ENCODE results near the gene FAM89B. TPM values are rescaled to one million over a fixed set of nuclear protein-coding genes. Genes with fewer than 3 reads are reported as not detected.

The FAM89B gene
- total and polyA plus RNA-seq, 4 donors = 49.5 to 83.4 (median 65.9) TPM

- intact Hi-C loops (cut with DNase I) = no loop called here
- 68 to 74% methylated on average over 3 of the region's 3 CpGs for WGBS, 2 donors
- no peak overlapping the region for H3K27ac ChIP-seq (ENCODE audit: low read depth in 1 of 2, low read length in 2 of 2)
- H3K27me3 ChIP-seq (ENCODE audit: control insufficient read depth in 1 of 2, insufficient read depth in 2 of 2, low read length in 1 of 2) = no peaks in the 10 kb centered on the region
- DNase-seq (no peak), ATAC-seq (ENCODE audit: low FRiP score) (no peak)
- H3K4me1 ChIP-seq (ENCODE audit: control insufficient read depth in 1 of 2, insufficient read depth in 2 of 2, low read length in 2 of 2) = no peaks in the 10 kb centered on the region
- H3K9me3 ChIP-seq (ENCODE audit: control insufficient read depth, low read length) = no peaks in the 10 kb centered on the region
- H3K36me3 ChIP-seq (ENCODE audit: control insufficient read depth in 1 of 2, insufficient read depth in 2 of 2, low read length in 1 of 2) = peaks cover 0 to 2% of the 10 kb centered on the region in 2 donors
- no peak overlapping the region for H3K4me3 ChIP-seq (ENCODE audit: low read length in 2 of 2)
Observed at GRCh38 chr11:65595131-65595530, 22.8 kb downstream of the FAM89B start.

GRCh38 chr11:65595543-65596281 lies 23.4 kb downstream of the FAM89B start, which contains the start of gene KCNK7:
Gene KCNK7 (minus strand): TSS chr11:65595800. CDS start chr11:65595772, 28 bp downstream.
- Histone ChIP-seq H3K4me3 (ENCODE audit: low read length in 2 of 2) (no peak within 1 kb of the TSS), H3K9me3 (ENCODE audit: control insufficient read depth, low read length) (no peaks in the 10 kb centered on the region), H3K36me3 (ENCODE audit: control insufficient read depth in 1 of 2, insufficient read depth in 2 of 2, low read length in 1 of 2) (peaks cover 0 to 2% of the 10 kb centered on the region in 2 donors), H3K27ac (ENCODE audit: low read depth in 1 of 2, low read length in 2 of 2) (no peak within 1 kb of the TSS), H3K27me3 (ENCODE audit: control insufficient read depth in 1 of 2, insufficient read depth in 2 of 2, low read length in 1 of 2) (no peaks in the 10 kb centered on the region), H3K4me1 (ENCODE audit: control insufficient read depth in 1 of 2, insufficient read depth in 2 of 2, low read length in 2 of 2) (no peaks in the 10 kb centered on the region)
- intact Hi-C loops (cut with DNase I) = no loop called here
- ATAC-seq (ENCODE audit: low FRiP score) (no peak), DNase-seq (no peak)
- WGBS, 2 donors = 56 to 64% methylated on average over 12 of the region's 12 CpGs

GRCh38 chr11:65596520-65596919 lies 24.2 kb downstream of the FAM89B start:
- H3K36me3 ChIP-seq (ENCODE audit: control insufficient read depth in 1 of 2, insufficient read depth in 2 of 2, low read length in 1 of 2) = peaks cover 0 to 2% of the 10 kb centered on the region in 2 donors
- 65 to 74% methylated on average over 6 of the region's 6 CpGs for WGBS, 2 donors

GRCh38 chr11:65598258-65598699 lies 25.9 kb downstream of the FAM89B start:
- H3K9me3 ChIP-seq (ENCODE audit: control insufficient read depth, low read length) = no peaks in the 10 kb centered on the region
- no peaks in the 10 kb centered on the region for H3K27me3 ChIP-seq (ENCODE audit: control insufficient read depth in 1 of 2, insufficient read depth in 2 of 2, low read length in 1 of 2)
- intact Hi-C loops (cut with DNase I) = no loop called here
- no peaks in the 10 kb centered on the region for H3K4me1 ChIP-seq (ENCODE audit: control insufficient read depth in 1 of 2, insufficient read depth in 2 of 2, low read length in 2 of 2)
- H3K27ac ChIP-seq (ENCODE audit: low read depth in 1 of 2, low read length in 2 of 2) = no peak overlapping the region
- H3K36me3 ChIP-seq (ENCODE audit: control insufficient read depth in 1 of 2, insufficient read depth in 2 of 2, low read length in 1 of 2) = no peaks in the 10 kb centered on the region
- no peak overlapping the region for H3K4me3 ChIP-seq (ENCODE audit: low read length in 2 of 2)
- DNase-seq (no peak), ATAC-seq (ENCODE audit: low FRiP score) (no peak)
- 87% methylated on average over 13 to 16 of the region's 16 CpGs for WGBS, 2 donors

More at GRCh38 chr11:65596520-65596919, 24.2 kb downstream of the FAM89B start:
- ATAC-seq (ENCODE audit: low FRiP score) (no peak), DNase-seq (no peak)
- no peaks in the 10 kb centered on the region for H3K9me3 ChIP-seq (ENCODE audit: control insufficient read depth, low read length)
- no peaks in the 10 kb centered on the region for H3K4me1 ChIP-seq (ENCODE audit: control insufficient read depth in 1 of 2, insufficient read depth in 2 of 2, low read length in 2 of 2)
- intact Hi-C loops (cut with DNase I) = no loop called here
- H3K27me3 ChIP-seq (ENCODE audit: control insufficient read depth in 1 of 2, insufficient read depth in 2 of 2, low read length in 1 of 2) = no peaks in the 10 kb centered on the region
- H3K27ac ChIP-seq (ENCODE audit: low read depth in 1 of 2, low read length in 2 of 2) = no peak overlapping the region
- H3K4me3 ChIP-seq (ENCODE audit: low read length in 2 of 2) = no peak overlapping the region

GRCh38 chr11:65599216-65599954 lies 27.0 kb downstream of the FAM89B start:
- Histone ChIP-seq H3K27ac (ENCODE audit: low read depth in 1 of 2, low read length in 2 of 2) (no peak overlapping the region), H3K4me1 (ENCODE audit: control insufficient read depth in 1 of 2, insufficient read depth in 2 of 2, low read length in 2 of 2) (no peaks in the 10 kb centered on the region), H3K27me3 (ENCODE audit: control insufficient read depth in 1 of 2, insufficient read depth in 2 of 2, low read length in 1 of 2) (no peaks in the 10 kb centered on the region), H3K4me3 (ENCODE audit: low read length in 2 of 2) (no peak overlapping the region), H3K36me3 (ENCODE audit: control insufficient read depth in 1 of 2, insufficient read depth in 2 of 2, low read length in 1 of 2) (peaks cover 0 to 3% of the 10 kb centered on the region in 2 donors), H3K9me3 (ENCODE audit: control insufficient read depth, low read length) (no peaks in the 10 kb centered on the region)
- WGBS, 2 donors = 77 to 82% methylated on average over 42 to 49 of the region's 49 CpGs
- DNase-seq (peak in 1 of 2 donors; percentile 47), ATAC-seq (ENCODE audit: low FRiP score) (no peak)
- intact Hi-C loops (cut with DNase I) = no loop called here

- H3K9me3 ChIP-seq (ENCODE audit: control insufficient read depth, low read length) = no peaks in the 10 kb centered on the region
- no peak for ATAC-seq (ENCODE audit: low FRiP score)
- no peak for DNase-seq
- 88 to 91% methylated on average over 6 of the region's 6 CpGs for WGBS, 2 donors
- no peaks in the 10 kb centered on the region for H3K27me3 ChIP-seq (ENCODE audit: control insufficient read depth in 1 of 2, insufficient read depth in 2 of 2, low read length in 1 of 2)
- no peak overlapping the region for H3K4me3 ChIP-seq (ENCODE audit: low read length in 2 of 2)
- H3K27ac ChIP-seq (ENCODE audit: low read depth in 1 of 2, low read length in 2 of 2) = no peak overlapping the region
- peaks cover 2 to 3% of the 10 kb centered on the region in 2 donors for H3K36me3 ChIP-seq (ENCODE audit: control insufficient read depth in 1 of 2, insufficient read depth in 2 of 2, low read length in 1 of 2)
- intact Hi-C loops (cut with DNase I) = no loop called here
- no peaks in the 10 kb centered on the region for H3K4me1 ChIP-seq (ENCODE audit: control insufficient read depth in 1 of 2, insufficient read depth in 2 of 2, low read length in 2 of 2)
Observed at GRCh38 chr11:65599955-65600246, 27.6 kb downstream of the FAM89B start.

GRCh38 chr11:65604258-65604657 lies 31.9 kb downstream of the FAM89B start:
- Histone ChIP-seq H3K4me3 (ENCODE audit: low read length in 2 of 2) (no peak overlapping the region), H3K4me1 (ENCODE audit: control insufficient read depth in 1 of 2, insufficient read depth in 2 of 2, low read length in 2 of 2) (no peaks in the 10 kb centered on the region), H3K27ac (ENCODE audit: low read depth in 1 of 2, low read length in 2 of 2) (no peak overlapping the region), H3K36me3 (ENCODE audit: control insufficient read depth in 1 of 2, insufficient read depth in 2 of 2, low read length in 1 of 2) (peaks cover 2 to 3% of the 10 kb centered on the region in 2 donors), H3K9me3 (ENCODE audit: control insufficient read depth, low read length) (no peaks in the 10 kb centered on the region), H3K27me3 (ENCODE audit: control insufficient read depth in 1 of 2, insufficient read depth in 2 of 2, low read length in 1 of 2) (no peaks in the 10 kb centered on the region)
- WGBS, 2 donors = 93 to 96% methylated on average over 1 of the region's 1 CpG
- intact Hi-C loops (cut with DNase I) = no loop called here
- ATAC-seq (ENCODE audit: low FRiP score) = no peak
- DNase-seq = no peak

- intact Hi-C loops (cut with DNase I) = loop anchor here in 1 of 2 donors (2.0 kb wide), 1 partner anchor 32 kb away; no protein-coding TSS in a partner anchor
- WGBS, 2 donors = 34 to 36% methylated on average over 67 of the region's 67 CpGs
- ATAC-seq (ENCODE audit: low FRiP score) (peak; percentile 96), DNase-seq (peak; percentile 93 to 97)
- Histone ChIP-seq H3K9me3 (ENCODE audit: control insufficient read depth, low read length) (no peaks in the 10 kb centered on the region), H3K36me3 (ENCODE audit: control insufficient read depth in 1 of 2, insufficient read depth in 2 of 2, low read length in 1 of 2) (peaks cover 2 to 3% of the 10 kb centered on the region in 2 donors), H3K27ac (ENCODE audit: low read depth in 1 of 2, low read length in 2 of 2) (peak overlapping the region in 1 of 2 donors; percentile 26), H3K4me1 (ENCODE audit: control insufficient read depth in 1 of 2, insufficient read depth in 2 of 2, low read length in 2 of 2) (peaks cover 0 to 2% of the 10 kb centered on the region in 2 donors), H3K27me3 (ENCODE audit: control insufficient read depth in 1 of 2, insufficient read depth in 2 of 2, low read length in 1 of 2) (no peaks in the 10 kb centered on the region), H3K4me3 (ENCODE audit: low read length in 2 of 2) (no peak overlapping the region)
Observed at GRCh38 chr11:65606876-65607613, 34.7 kb downstream of the FAM89B start.
